GM19240 (cell line): ENCODE measurements around the gene COMT.

Experiments used
- DNase-seq: peaks from one replicate; pipeline ENCODE4 v3.0.0; 2011; ENCODE audit warnings: low spot score; ENCODE audit not compliant: insufficient read length

COMT gene

GRCh38 chr22:19968450-19968891 is 26.9 kb downstream of the COMT start:
- DNase-seq = no peak

- DNase-seq = no peak
Observed at GRCh38 chr22:19969141-19969928, 27.8 kb downstream of the COMT start.

DNA sequence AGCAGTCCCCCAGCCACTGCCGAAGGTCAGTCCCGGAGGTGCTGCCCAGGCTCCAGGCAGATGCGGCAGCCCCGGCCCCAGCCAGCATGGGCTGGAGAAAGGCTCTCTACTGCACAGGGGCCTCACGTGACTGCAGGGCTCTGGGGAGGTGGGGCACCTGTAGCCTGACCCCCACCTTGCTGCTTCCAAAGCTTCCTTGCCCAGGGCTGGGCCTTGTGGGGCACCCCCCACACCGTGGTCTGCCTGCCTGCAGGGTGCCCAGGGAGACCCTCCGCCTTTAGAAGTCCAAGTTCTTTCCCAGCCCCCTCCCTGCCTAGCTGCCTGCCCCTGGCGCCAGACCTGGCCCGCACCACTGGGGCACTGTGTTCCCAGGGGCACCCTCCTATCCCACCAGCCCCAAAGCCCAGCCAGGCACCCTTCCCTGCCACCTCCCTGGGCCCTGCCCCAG is 28.5 kb downstream of the COMT start:
- DNase-seq = no peak

DNA sequence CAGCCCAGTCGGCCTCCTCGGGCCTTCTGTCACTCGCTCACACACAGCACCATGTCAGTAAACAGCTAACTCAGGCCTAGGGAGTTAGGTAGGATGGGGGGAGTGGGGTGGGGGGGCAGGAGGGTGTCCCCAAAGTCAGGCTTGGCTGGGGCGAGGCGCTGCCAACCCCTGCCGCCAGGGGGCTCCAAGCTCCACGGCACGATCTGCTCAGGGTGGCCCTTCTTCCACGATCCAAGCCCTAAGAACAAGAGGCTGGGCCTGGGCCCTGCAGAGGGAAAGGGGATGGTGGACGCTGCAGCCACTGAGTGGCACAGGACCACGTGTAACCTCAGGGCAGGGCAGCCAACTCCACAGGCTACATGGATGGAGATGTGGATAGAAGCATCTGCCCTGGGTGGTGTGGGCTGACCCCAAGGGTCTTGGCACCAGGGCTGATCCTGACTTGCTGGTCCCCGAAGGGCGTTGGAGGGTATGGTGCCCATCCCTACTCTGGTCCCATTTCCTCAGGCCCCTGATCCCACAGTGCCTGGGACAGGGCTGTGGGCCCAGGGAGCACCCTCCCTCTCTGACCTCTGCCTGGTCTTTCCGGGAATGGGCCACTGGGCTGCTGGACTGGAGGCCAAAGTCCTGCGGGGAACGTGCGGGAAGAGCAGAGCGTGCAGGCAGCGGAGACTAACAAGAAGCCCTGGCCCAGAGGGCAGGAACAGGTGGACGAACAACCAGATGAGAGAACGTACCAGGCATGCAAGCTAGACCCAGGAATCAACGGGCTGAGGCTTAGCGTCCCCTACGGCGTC is 29.1 kb downstream of the COMT start:
- DNase-seq = peak; percentile 91

- no peak for DNase-seq
Observed at GRCh38 chr22:19971276-19972124, 29.9 kb downstream of the COMT start.

DNA sequence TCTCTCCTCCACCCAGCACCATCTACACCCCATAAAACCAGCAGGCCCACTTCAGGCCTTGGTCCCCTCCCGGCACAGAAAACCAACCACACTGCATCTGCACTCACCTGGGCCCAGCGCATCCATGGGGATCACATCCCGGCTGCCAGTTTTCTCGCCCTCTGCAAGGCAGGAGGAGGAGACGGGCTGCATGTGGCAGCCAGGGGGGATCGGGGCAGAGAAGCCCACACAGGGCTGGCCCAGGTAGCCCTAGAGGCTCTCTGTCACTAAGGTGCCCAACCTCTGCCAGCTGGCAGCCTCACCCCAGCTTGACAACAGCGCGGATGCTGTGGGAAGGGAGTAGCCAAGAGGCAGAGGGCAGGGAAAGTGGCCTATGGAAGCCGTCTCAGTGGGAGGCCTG is 30.7 kb downstream of the COMT start:
- DNase-seq = no peak

GRCh38 chr22:19972652-19973550 is 31.3 kb downstream of the COMT start:
- no peak for DNase-seq

DNA sequence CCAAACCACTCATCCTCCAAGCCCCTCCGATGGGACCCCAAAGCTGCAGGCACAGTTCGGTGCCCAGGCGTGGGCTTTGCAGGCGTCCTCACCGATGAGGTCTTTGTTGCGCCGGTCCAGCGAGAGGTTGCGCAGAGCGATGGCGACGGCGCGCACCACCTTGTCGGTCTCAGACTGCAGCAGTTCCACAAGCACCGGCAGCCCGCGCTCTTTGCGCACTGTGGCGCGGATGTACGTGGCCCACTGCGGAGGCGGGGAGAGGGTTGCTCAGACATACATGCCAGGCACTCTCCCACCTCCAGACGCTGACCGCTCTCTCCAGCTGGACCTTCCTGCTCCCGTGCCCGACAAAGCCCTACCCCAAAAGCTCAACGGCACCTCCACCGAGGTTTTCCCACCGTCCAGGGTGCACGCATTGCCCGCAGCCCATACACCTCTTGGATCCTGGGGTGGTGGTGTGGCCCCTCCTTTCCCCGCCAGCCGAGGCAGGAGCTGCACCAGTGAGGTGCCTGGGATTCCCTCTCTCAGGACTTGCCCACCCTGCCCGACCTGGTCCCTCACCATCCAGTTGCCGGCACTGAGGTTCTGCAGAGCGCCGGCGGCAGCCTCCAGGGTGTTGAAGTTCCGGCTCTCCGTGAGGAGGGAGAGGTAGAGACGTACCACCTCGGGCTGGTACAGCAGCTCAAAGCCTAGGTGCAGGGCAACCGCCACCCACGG is 32.1 kb downstream of the COMT start:
- DNase-seq = no peak

DNA sequence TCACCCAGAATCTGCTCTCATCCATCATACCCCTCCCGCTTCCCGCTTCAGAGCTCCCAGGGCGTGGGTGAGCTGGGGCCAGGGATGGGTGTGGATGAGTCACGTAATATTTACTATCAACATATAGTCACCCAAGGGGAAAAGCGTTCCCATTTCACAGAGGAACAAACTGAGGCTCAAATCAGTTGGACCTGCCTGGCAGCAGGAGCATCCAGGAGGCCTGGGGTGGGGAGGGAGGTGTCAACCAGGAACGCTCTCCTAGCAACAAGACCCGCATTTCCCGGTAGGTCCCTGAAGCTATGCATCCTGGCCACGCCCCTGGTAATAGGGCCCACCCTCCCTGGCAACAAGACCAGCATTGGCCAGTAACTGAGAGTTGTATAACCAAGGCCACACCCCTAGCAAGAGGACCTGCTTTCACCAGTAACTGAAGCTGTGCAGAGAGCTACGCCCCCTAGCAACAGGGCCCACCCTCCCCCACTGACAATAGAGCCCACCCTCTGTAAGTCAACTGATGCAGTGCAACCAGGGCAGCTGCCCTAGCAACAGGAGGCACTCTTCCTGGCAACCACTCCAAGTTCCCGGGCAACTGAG is 32.8 kb downstream of the COMT start:
- peak; percentile 87 for DNase-seq

GRCh38 chr22:19974935-19975706 is 33.5 kb downstream of the COMT start:
- DNase-seq = no peak

DNA sequence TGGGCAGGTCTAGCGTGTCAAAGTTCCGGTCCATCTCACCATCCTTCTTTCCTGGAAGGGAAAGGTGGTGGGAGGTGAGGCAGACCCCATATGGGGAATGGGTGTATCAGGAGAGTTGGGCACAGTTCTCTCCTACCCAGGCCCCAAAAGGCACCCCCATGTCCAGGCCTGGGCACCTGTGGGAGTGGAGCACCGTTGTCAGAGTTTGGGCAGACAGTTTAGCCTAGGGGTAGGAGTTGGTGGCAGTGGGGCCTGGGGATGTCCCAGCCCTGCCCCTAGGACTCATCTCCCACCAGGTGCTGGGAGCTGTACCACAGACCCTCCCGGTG is 34.1 kb downstream of the COMT start:
- DNase-seq = no peak

GRCh38 chr22:19976671-19977070 is 35.1 kb downstream of the COMT start:
- no peak for DNase-seq

GRCh38 chr22:19977296-19978243 is 36.0 kb downstream of the COMT start:
- no peak for DNase-seq

DNA sequence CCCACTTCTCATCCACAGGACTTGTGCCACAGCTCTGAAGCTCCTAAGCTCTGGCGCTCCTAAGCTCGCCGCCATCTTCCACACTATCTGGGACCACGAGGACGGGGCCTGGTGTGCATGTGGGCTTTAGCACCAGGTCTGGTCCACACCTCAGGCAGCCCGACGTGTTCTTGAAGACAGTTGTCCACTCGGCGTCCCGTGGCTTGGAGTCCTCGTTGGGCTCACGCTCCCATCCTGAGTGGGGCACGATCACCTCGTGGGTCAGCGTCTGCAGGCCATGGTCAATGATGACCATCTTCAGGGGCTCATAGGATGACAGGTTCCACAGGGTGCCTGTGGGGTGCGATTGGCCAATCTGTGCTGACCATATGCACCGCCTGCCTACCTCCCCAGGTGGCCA is 37.2 kb downstream of the COMT start:
- DNase-seq = no peak

- DNase-seq = no peak
Observed at GRCh38 chr22:19979712-19980493, 38.3 kb downstream of the COMT start.

DNA sequence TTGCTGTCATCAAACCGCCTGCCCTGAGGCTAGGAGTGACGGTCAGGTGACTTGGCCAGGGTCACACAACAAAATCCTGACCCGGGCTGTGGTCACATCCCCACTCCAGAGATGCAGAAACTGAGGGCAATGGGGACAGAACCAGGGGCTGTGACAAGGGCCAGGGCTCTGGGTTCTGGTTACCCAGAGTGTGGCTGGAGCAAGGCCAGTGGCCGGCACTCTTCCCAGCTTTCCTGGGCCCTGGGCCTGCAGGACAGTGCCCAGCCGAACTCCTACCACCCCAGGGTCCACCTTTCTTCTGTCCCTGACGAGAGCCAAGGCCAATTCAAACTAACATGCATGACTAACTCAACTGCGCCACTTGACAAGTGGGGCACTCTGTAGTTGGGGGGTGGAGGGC is 39.2 kb downstream of the COMT start:
- no peak for DNase-seq
